ENCODE measurements around the gene FOXA2. TPM values are rescaled to one million over a fixed set of nuclear protein-coding genes. Genes with fewer than 3 reads are reported as not detected.

Gene FOXA2
- total RNA-seq, 1 donor from 2014 or later, result not detected

GRCh38 chr20:22582964-22583772 is 1.2 kb downstream of the FOXA2 start:
- peak overlapping the region; percentile 41 for H3K4me3 Mint-ChIP-seq
- no peaks in the 10 kb centered on the region for H3K9me3 Mint-ChIP-seq
- peaks cover 90% of the 10 kb centered on the region for H3K27me3 Mint-ChIP-seq (ENCODE audit: low read depth)
- no peaks in the 10 kb centered on the region for H3K36me3 Mint-ChIP-seq
- H3K27ac Mint-ChIP-seq, result no peak overlapping the region
- no peak for TF ChIP-seq CTCF (IDR thresholded peaks at IDR 0.05; ENCODE audit: unreplicated experiment)
- no peak for DNase-seq (ENCODE audit: low spot score in 2 of 2, unreplicated experiment in 2 of 2)
- H3K4me1 Mint-ChIP-seq, result peaks cover 14% of the 10 kb centered on the region

GRCh38 chr20:22582386-22582963 is 1.9 kb downstream of the FOXA2 start:
- no peak overlapping the region for H3K27ac Mint-ChIP-seq
- peak overlapping the region; percentile 42 for H3K4me3 Mint-ChIP-seq

GRCh38 chr20:22581437-22582385 is 2.7 kb downstream of the FOXA2 start:
- H3K4me3 Mint-ChIP-seq, result no peak overlapping the region
- no peak for TF ChIP-seq CTCF (IDR thresholded peaks at IDR 0.05; ENCODE audit: unreplicated experiment)

More at GRCh38 chr20:22582386-22582963, 1.9 kb downstream of the FOXA2 start:
- peaks cover 20% of the 10 kb centered on the region for H3K4me1 Mint-ChIP-seq
- H3K36me3 Mint-ChIP-seq, result no peaks in the 10 kb centered on the region
- TF ChIP-seq CTCF (IDR thresholded peaks at IDR 0.05; ENCODE audit: unreplicated experiment), result no peak
- DNase-seq (ENCODE audit: low spot score in 2 of 2, unreplicated experiment in 2 of 2), result no peak
- peaks cover 90% of the 10 kb centered on the region for H3K27me3 Mint-ChIP-seq (ENCODE audit: low read depth)
- H3K9me3 Mint-ChIP-seq, result no peaks in the 10 kb centered on the region

GRCh38 chr20:22579711-22580697 is 4.4 kb downstream of the FOXA2 start:
- Mint-ChIP-seq H3K27ac (no peak overlapping the region), H3K36me3 (no peaks in the 10 kb centered on the region), H3K27me3 (ENCODE audit: low read depth) (peaks cover 90% of the 10 kb centered on the region), H3K9me3 (no peaks in the 10 kb centered on the region), H3K4me1 (peaks cover 18% of the 10 kb centered on the region), H3K4me3 (no peak overlapping the region)
- TF ChIP-seq CTCF (IDR thresholded peaks at IDR 0.05; ENCODE audit: unreplicated experiment), result no peak
- DNase-seq (ENCODE audit: low spot score in 2 of 2, unreplicated experiment in 2 of 2), result no peak

More at GRCh38 chr20:22581437-22582385, 2.7 kb downstream of the FOXA2 start:
- H3K27me3 Mint-ChIP-seq (ENCODE audit: low read depth), result peaks cover 90% of the 10 kb centered on the region
- H3K27ac Mint-ChIP-seq, result no peak overlapping the region
- peaks cover 20% of the 10 kb centered on the region for H3K4me1 Mint-ChIP-seq
- H3K36me3 Mint-ChIP-seq, result no peaks in the 10 kb centered on the region
- no peak for DNase-seq (ENCODE audit: low spot score in 2 of 2, unreplicated experiment in 2 of 2)
- H3K9me3 Mint-ChIP-seq, result no peaks in the 10 kb centered on the region

GRCh38 chr20:22579119-22579427 is 5.3 kb downstream of the FOXA2 start:
- DNase-seq (ENCODE audit: low spot score in 2 of 2, unreplicated experiment in 2 of 2), result no peak
- no peak for TF ChIP-seq CTCF (IDR thresholded peaks at IDR 0.05; ENCODE audit: unreplicated experiment)
- Mint-ChIP-seq H3K4me3 (no peak overlapping the region), H3K36me3 (no peaks in the 10 kb centered on the region), H3K4me1 (peaks cover 18% of the 10 kb centered on the region), H3K27ac (no peak overlapping the region), H3K9me3 (no peaks in the 10 kb centered on the region), H3K27me3 (ENCODE audit: low read depth) (peaks cover 96% of the 10 kb centered on the region)

Data from mesothelial cell of epicardium (in vitro differentiated cells).